ENCODE measurements around the gene IER5L.

IER5L gene

DNA sequence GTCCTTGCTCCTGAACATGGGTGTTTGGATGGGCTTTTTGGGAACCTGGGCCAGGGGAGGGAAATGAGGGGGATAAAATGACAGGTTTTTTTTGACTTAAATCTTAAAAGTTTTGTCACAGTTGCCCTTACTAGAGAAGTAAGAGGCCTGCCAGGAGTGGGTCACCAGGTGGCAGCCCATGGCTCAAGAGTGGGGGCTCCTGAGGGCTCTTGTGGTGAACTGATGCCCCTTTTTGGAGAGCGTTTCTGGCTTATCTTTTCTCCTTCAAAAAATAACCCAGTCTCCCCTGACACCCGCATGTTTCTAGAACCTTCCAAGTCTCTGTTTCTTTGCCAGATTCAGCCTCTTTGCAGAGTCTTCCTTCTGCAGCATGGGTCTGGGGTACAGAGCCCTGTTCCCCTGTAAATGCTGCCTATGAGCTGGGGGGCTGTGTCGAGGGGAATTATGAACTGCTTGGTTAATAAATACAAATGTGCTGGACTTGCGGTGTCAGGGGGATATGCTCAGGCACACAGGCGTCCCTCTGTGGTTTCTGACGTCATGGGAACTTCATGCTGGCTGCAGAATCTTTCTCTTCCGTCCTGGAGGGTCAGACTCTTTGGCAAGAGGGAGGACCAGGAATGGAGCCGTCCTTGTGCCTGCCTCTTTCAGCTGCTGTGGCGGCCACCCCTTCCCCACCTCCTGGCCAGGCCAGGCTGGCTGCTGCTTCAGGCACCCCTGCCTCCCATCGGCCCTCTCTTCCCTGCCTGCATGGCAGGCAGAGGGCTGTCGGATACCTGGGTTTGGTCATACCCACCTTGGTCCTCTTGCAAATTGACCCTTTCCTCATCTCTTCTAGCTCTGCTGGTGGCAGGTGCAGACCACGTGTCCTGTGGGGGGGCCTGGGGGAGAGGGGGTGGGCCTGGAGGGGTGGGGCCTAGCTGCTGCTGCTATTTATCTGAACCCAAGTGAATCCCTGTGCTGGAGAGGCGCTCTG is 36.7 kb downstream of the IER5L start:
- Histone ChIP-seq H4K20me1 (ENCODE audit: insufficient read depth, low read length, poor library complexity, severe bottlenecking) (peaks cover 3% of the 10 kb centered on the region), H3K9me3 (ENCODE audit: insufficient read depth, low read depth, low read length) (no peaks in the 10 kb centered on the region), H3F3A (ENCODE audit: low read depth) (0 out of 2 replicates have a peak, but pooled peaks cover 3% of the 10 kb centered on the region), H3K79me2 (ENCODE audit: insufficient read depth, low read length) (peaks cover 19% of the 10 kb centered on the region), H3K4me1 (ENCODE audit: insufficient read depth, low read length, poor library complexity, severe bottlenecking) (peaks cover 37% of the 10 kb centered on the region), H3K9me2 (replicated peaks; ENCODE audit: low read depth, low read length) (no peaks in the 10 kb centered on the region), H3K4me2 (ENCODE audit: low read depth, low read length, poor library complexity, severe bottlenecking) (peak overlapping the region; percentile 80), H3K36me3 (ENCODE audit: insufficient read depth, low read length) (peaks cover 22% of the 10 kb centered on the region; the same call in 1 of the 2 replicates), H3K4me3 (ENCODE audit: low read length, poor library complexity, severe bottlenecking) (peak overlapping the region; percentile 82), H2AFZ (ENCODE audit: low read length) (no peak overlapping the region), H3K27me3 (ENCODE audit: insufficient read depth, low read length, poor library complexity, severe bottlenecking) (no peaks in the 10 kb centered on the region), H3K9ac (ENCODE audit: low read depth, low read length, poor library complexity, severe bottlenecking) (peak overlapping the region; percentile 100)
- TF ChIP-seq, protein P1, sequence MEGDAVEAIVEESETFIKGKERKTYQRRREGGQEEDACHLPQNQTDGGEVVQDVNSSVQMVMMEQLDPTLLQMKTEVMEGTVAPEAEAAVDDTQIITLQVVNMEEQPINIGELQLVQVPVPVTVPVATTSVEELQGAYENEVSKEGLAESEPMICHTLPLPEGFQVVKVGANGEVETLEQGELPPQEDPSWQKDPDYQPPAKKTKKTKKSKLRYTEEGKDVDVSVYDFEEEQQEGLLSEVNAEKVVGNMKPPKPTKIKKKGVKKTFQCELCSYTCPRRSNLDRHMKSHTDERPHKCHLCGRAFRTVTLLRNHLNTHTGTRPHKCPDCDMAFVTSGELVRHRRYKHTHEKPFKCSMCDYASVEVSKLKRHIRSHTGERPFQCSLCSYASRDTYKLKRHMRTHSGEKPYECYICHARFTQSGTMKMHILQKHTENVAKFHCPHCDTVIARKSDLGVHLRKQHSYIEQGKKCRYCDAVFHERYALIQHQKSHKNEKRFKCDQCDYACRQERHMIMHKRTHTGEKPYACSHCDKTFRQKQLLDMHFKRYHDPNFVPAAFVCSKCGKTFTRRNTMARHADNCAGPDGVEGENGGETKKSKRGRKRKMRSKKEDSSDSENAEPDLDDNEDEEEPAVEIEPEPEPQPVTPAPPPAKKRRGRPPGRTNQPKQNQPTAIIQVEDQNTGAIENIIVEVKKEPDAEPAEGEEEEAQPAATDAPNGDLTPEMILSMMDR (conservative IDR thresholded peaks at IDR 0.05; ENCODE audit: low read length) = no peak
- TF ChIP-seq EZH2phosphoT487 (IDR thresholded peaks at IDR 0.05; ENCODE audit: borderline replicate concordance) = no peak

DNA sequence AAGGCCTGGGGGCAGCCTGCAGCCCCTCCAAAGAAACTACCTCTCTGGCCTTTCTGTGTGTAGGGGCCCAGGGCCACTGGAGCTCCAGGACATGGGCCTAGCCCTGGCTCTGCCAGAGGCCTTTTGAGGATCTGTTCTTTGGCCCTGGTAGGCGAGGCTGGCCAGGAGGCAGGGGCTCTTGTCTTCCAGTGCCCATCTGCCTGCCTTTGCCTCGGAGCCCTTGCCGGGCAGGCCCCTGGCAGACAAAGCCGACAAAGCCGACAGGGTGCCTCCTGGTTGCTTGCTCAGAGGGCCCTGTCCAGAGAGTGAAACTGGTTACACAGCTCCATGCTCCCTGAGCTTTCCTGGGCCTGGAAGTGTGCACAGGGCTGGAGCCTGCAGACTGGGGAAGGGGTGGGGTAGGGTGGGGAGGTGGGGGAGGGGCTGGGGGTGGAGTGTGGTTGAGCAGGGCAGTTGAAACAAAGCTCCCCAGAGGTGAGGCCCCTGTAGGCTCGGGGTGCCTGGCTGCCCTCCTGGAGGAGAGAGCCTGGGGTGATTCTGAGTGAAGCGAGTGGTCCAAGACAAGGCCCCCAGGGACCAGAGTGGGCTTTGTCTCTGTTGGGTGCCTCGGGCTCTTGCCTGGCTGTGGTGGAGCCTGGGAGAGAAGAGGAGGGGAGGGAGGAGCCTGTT is 37.5 kb downstream of the IER5L start:
- TF ChIP-seq, protein P1 (conservative IDR thresholded peaks at IDR 0.05; ENCODE audit: low read length) = no peak
- no peak for TF ChIP-seq EZH2phosphoT487 (IDR thresholded peaks at IDR 0.05; ENCODE audit: borderline replicate concordance)
- H3K4me3 ChIP-seq (ENCODE audit: low read length, poor library complexity, severe bottlenecking) = peak overlapping the region; percentile 82
- H2AFZ ChIP-seq (ENCODE audit: low read length) = no peak overlapping the region
- peaks cover 22% of the 10 kb centered on the region; the same call in 1 of the 2 replicates for H3K36me3 ChIP-seq (ENCODE audit: insufficient read depth, low read length)
- H3K4me1 ChIP-seq (ENCODE audit: insufficient read depth, low read length, poor library complexity, severe bottlenecking) = peaks cover 37% of the 10 kb centered on the region
- no peaks in the 10 kb centered on the region for H3K27me3 ChIP-seq (ENCODE audit: insufficient read depth, low read length, poor library complexity, severe bottlenecking)
- H3K4me2 ChIP-seq (ENCODE audit: low read depth, low read length, poor library complexity, severe bottlenecking) = peak overlapping the region; percentile 80
- peaks cover 19% of the 10 kb centered on the region for H3K79me2 ChIP-seq (ENCODE audit: insufficient read depth, low read length)
- H3K9ac ChIP-seq (ENCODE audit: low read depth, low read length, poor library complexity, severe bottlenecking) = peak overlapping the region; percentile 100
- H4K20me1 ChIP-seq (ENCODE audit: insufficient read depth, low read length, poor library complexity, severe bottlenecking) = peaks cover 3% of the 10 kb centered on the region
- H3F3A ChIP-seq (ENCODE audit: low read depth) = 0 out of 2 replicates have a peak, but pooled peaks cover 3% of the 10 kb centered on the region
- no peaks in the 10 kb centered on the region for H3K9me2 ChIP-seq (replicated peaks; ENCODE audit: low read depth, low read length)
- no peaks in the 10 kb centered on the region for H3K9me3 ChIP-seq (ENCODE audit: insufficient read depth, low read depth, low read length)

DNA sequence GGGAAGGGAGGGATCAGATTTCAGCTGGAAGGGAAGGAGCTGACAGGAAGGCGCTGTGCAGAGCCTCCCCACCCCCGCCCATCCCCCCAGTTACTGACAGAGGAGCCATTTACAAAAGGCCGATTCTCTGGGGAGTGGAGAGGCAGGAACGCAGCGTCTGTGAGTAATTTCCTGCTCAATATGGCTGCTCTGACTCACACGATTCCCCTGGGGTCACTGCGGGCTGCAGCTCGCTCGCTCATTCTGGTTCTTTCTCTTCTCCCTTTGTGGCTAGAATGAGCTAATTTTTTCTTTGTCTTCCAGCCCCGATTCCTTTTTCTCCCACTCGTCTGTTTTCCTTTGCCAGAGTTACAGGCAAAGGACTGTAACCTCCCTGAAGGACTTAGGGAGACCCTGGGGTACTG is 38.1 kb downstream of the IER5L start:
- H3K36me3 ChIP-seq (ENCODE audit: insufficient read depth, low read length) = peaks cover 22% of the 10 kb centered on the region; the same call in 1 of the 2 replicates
- H3K9me3 ChIP-seq (ENCODE audit: insufficient read depth, low read depth, low read length) = no peaks in the 10 kb centered on the region
- H3K4me3 ChIP-seq (ENCODE audit: low read length, poor library complexity, severe bottlenecking) = peak overlapping the region; percentile 82
- H3K9me2 ChIP-seq (replicated peaks; ENCODE audit: low read depth, low read length) = no peaks in the 10 kb centered on the region
- no peaks in the 10 kb centered on the region for H3K27me3 ChIP-seq (ENCODE audit: insufficient read depth, low read length, poor library complexity, severe bottlenecking)
- peaks cover 37% of the 10 kb centered on the region for H3K4me1 ChIP-seq (ENCODE audit: insufficient read depth, low read length, poor library complexity, severe bottlenecking)
- H3K79me2 ChIP-seq (ENCODE audit: insufficient read depth, low read length) = peaks cover 19% of the 10 kb centered on the region
- H4K20me1 ChIP-seq (ENCODE audit: insufficient read depth, low read length, poor library complexity, severe bottlenecking) = peaks cover 3% of the 10 kb centered on the region
- 0 out of 2 replicates have a peak overlapping the region, but pooled peaks have one; percentile 40 for H2AFZ ChIP-seq (ENCODE audit: low read length)
- 0 out of 2 replicates have a peak, but pooled peaks cover 3% of the 10 kb centered on the region for H3F3A ChIP-seq (ENCODE audit: low read depth)
- peak overlapping the region; percentile 100 for H3K9ac ChIP-seq (ENCODE audit: low read depth, low read length, poor library complexity, severe bottlenecking)
- H3K4me2 ChIP-seq (ENCODE audit: low read depth, low read length, poor library complexity, severe bottlenecking) = peak overlapping the region; percentile 80
- no peak for TF ChIP-seq EZH2phosphoT487 (IDR thresholded peaks at IDR 0.05; ENCODE audit: borderline replicate concordance)
- TF ChIP-seq, protein P1 (conservative IDR thresholded peaks at IDR 0.05; ENCODE audit: low read length) = no peak

All from Loucy (cell line).